GM10847 (cell line): ENCODE data around the gene CMC2.
A peak's percentile ranks its signal among the peaks of the same experiment; 100 is the strongest.

ENCODE experiments used
- POLR2A ChIP-seq: IDR thresholded peaks from 2 replicates; pipeline ENCODE4 v1.6.1; 2011; ENCODE audit not compliant: insufficient read length; ENCODE audit errors: extremely low read depth

The CMC2 gene

GRCh38 chr16:81006211-81006812 lies 373 bp downstream of the CMC2 start:
- peak; percentile 66 for TF ChIP-seq POLR2A

- TF ChIP-seq POLR2A = no peak
Measured at GRCh38 chr16:81005610-81006161, 999 bp downstream of the CMC2 start.

- TF ChIP-seq POLR2A = no peak
Measured at GRCh38 chr16:81004646-81005353, 1.9 kb downstream of the CMC2 start.

DNA sequence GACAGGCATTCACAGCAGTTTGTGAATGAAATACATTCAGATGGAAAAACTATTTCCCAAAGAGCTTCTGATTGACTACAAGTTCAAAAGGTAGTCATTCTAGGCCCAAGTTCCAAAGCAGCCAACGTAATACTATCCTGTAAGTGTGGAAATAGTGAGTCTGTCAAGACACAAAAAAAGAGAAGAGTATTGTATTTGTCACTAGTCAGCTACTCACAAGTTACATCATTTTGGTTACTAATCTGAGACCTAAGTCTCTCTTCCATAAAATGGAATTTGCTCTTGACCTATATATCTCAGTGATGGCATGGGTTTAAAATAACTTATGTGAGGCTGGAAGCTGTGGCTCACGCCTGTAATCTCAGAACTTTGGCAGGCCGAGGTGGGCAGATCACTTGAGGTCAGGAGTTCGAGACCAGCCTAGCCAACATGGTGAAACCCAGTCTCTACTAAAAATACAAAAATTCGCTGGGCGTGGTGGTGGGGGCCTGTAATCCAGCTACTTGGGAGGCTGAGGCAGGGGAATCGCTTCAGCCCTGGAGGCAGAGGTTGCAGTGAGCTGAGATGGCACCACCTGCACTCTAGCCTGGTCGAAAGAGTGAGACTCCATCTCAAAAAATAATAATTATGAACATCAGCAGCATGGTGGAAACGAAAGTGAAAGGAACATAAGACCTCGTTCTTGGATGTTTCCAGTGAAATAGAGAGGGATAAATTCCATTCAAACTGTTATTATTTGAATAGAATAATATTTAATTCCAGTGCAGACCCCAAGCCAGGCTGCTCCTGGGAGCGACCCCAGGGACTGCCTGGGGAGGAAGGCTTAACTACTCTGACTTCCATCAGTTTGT lies 2.9 kb downstream of the CMC2 start:
- TF ChIP-seq POLR2A = no peak

- no peak for TF ChIP-seq POLR2A
Measured at GRCh38 chr16:81003064-81003463, 3.6 kb downstream of the CMC2 start.

- TF ChIP-seq POLR2A = no peak
Measured at GRCh38 chr16:81001330-81001729, 5.4 kb downstream of the CMC2 start.

GRCh38 chr16:81000873-81001272 lies 5.8 kb downstream of the CMC2 start:
- no peak for TF ChIP-seq POLR2A

GRCh38 chr16:80997964-80998620 lies 8.6 kb downstream of the CMC2 start:
- TF ChIP-seq POLR2A = no peak

GRCh38 chr16:80997139-80997798 lies 9.4 kb downstream of the CMC2 start:
- no peak for TF ChIP-seq POLR2A

- no peak for TF ChIP-seq POLR2A
Measured at GRCh38 chr16:80996688-80997138, 10.0 kb downstream of the CMC2 start.

DNA sequence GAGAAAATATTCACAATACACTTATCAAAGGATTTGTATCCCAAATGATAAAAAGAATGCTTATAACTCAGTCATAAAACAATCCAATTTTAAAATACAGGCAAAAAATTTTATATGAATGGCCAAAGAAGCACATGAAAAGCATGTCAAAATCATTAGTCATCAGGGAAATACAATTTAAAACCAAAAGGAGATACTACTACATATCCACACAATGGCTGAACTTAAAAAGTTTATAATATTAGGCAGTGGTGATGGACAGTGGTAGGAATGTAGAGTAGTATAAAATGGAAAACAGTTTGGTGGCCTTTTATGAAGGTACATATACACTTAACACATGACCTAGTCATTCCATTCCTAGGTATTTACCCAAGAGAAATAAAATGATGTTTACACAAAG lies 12.2 kb downstream of the CMC2 start:
- no peak for TF ChIP-seq POLR2A

DNA sequence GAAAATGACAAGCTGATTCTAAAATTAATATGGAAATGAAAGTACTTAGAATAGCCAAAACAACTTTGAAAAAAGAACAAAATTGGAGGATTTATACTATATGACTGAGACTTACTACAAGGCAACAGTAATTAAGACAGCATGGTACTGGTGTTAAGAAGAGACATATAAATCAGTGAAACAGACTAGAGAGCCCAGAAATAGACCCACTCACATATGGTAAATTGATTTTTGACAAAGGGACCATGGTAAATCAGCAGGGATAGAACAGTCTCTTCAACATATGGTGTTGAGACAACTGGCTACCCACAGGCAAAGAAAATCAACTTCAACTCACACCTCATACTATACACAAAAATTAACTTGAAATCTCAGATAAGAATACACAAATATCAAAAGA lies 12.9 kb downstream of the CMC2 start:
- TF ChIP-seq POLR2A = no peak

GRCh38 chr16:80993307-80993706 lies 13.4 kb downstream of the CMC2 start:
- TF ChIP-seq POLR2A = no peak

GRCh38 chr16:80992676-80993293 lies 13.9 kb downstream of the CMC2 start:
- TF ChIP-seq POLR2A = no peak

GRCh38 chr16:80991792-80992430 lies 14.8 kb downstream of the CMC2 start:
- no peak for TF ChIP-seq POLR2A
